ENCODE data around the gene KLHL24. TPM values are rescaled to one million over a fixed set of nuclear protein-coding genes. Genes with fewer than 3 reads are reported as not detected.
A peak's percentile ranks its signal among the peaks of the same experiment; 100 is the strongest.

KLHL24 gene
- total RNA-seq, 1 experiment from 2014 or later, result 33.9 TPM

GRCh38 chr3:183725387-183725786 lies 90.0 kb downstream of the KLHL24 start:
- no peaks in the 10 kb centered on the region for H3K4me1 Mint-ChIP-seq
- peak overlapping the region; percentile 50; the same call in 1 of the 2 replicates for H3K27ac Mint-ChIP-seq
- CTCF ChIA-PET, result no interaction called here
- TF ChIP-seq CREM (CRISPR knock-in tag; IDR thresholded peaks at IDR 0.05) (no peak), MXD4 (CRISPR knock-in tag; IDR thresholded peaks at IDR 0.05; ENCODE audit: borderline replicate concordance) (no peak), ZNF232 (CRISPR knock-in tag; IDR thresholded peaks at IDR 0.05) (no peak), RORB (CRISPR knock-in tag; IDR thresholded peaks at IDR 0.05) (no peak), USF1 (CRISPR knock-in tag; IDR thresholded peaks at IDR 0.05) (no peak), CREB1 (CRISPR knock-in tag; IDR thresholded peaks at IDR 0.05) (no peak), KAT7 (CRISPR knock-in tag; IDR thresholded peaks at IDR 0.05; ENCODE audit: borderline replicate concordance) (no peak), ZMAT4 (CRISPR knock-in tag; IDR thresholded peaks at IDR 0.05) (no peak), STAT6 (CRISPR knock-in tag; conservative IDR thresholded peaks at IDR 0.05; ENCODE audit: low read depth) (no peak), TEAD1 (CRISPR knock-in tag; IDR thresholded peaks at IDR 0.05) (no peak), ZSCAN18 (CRISPR knock-in tag; IDR thresholded peaks at IDR 0.05) (no peak), MLX (CRISPR knock-in tag; IDR thresholded peaks at IDR 0.05) (no peak), FOXP1 (CRISPR knock-in tag; IDR thresholded peaks at IDR 0.05; ENCODE audit: borderline replicate concordance) (no peak), CTCF (IDR thresholded peaks at IDR 0.05) (no peak), E2F1 (CRISPR knock-in tag; IDR thresholded peaks at IDR 0.05) (no peak), SMAD3 (CRISPR knock-in tag; IDR thresholded peaks at IDR 0.05; ENCODE audit: borderline replicate concordance) (no peak), ATF1 (CRISPR knock-in tag; IDR thresholded peaks at IDR 0.05) (no peak), ZNF416 (CRISPR knock-in tag; IDR thresholded peaks at IDR 0.05) (no peak), ZNF138 (CRISPR knock-in tag; conservative IDR thresholded peaks at IDR 0.05) (no peak)
- DNase-seq (ENCODE audit: low spot score) (no peak), ATAC-seq (no peak)
- peaks cover 84% of the 10 kb centered on the region for H3K36me3 Mint-ChIP-seq
- POLR2A ChIA-PET, result no interaction called here
- H3K9me3 Mint-ChIP-seq, result no peaks in the 10 kb centered on the region
- H3K4me3 Mint-ChIP-seq, result no peak overlapping the region
- no peaks in the 10 kb centered on the region for H3K27me3 Mint-ChIP-seq (ENCODE audit: low read depth)

Measured in WTC11 (cell line).